K562 (cell line): ENCODE results near the gene SLC34A3. TPM values are rescaled to one million over a fixed set of nuclear protein-coding genes. Genes with fewer than 3 reads are reported as not detected.
A peak's percentile ranks its signal among the peaks of the same experiment; 100 is the strongest.

ENCODE experiments used
- ATAC-seq: fragments of 200-7000 bp; cut with Tn5 transposase; 3 replicates; pipeline ENCODE4 v1.9.1; 2020; ENCODE audit warnings: moderate library complexity
- BruUV-seq: library from RNA; stranded (reverse); fragments of 400-500 nt; replicated peaks from 2 replicates; lab custom pipeline; 2021; lab: Mats Ljungman, UMichigan
- CTCF ChIA-PET: fragments of 300-600 bp; formaldehyde crosslinking; extraction: SDS; loops from one replicate; lab custom pipeline; 2021; ENCODE audit warnings: low intra/inter-chr PET ratio; lab: Yijun Ruan, JAX
- POLR2A ChIA-PET: fragments of 300-600, 350-650 bp; sonication (Branson Sonifier 250); formaldehyde crosslinking; extraction: SDS; loops from one replicate; lab custom pipeline; 2021; ENCODE audit warnings: antibody characterized with exemption, inconsistent platforms; lab: Yijun Ruan, JAX
- DNase-seq, 4 experiments: peaks; one replicate each; pipeline versions ENCODE4 v3.0.0 to v3.0.0-alpha.2; 2011 to 2018; ENCODE audit warnings: low spot score in 3 of 4, mixed read lengths in 3 of 4; ENCODE audit errors: extremely low read depth in 1 of 4
- FAIRE-seq: peaks from 2 replicates; lab custom pipeline; 2011; peaks lifted over from hg19 to GRCh38; lab: Jason Lieb, UNC
- H2AFZ ChIP-seq: 2 replicates; pipeline ENCODE4 v1.6.0; 2011; ENCODE audit warnings: low read depth, low read length, control low read depth, inconsistent platforms
- H3K27ac ChIP-seq: fragments of 200-600 bp; 3 replicates; pipeline ENCODE4 v1.8.0; 2011; ENCODE audit warnings: low read depth, mild to moderate bottlenecking, control low read depth, inconsistent platforms, low read length, moderate library complexity, mixed read lengths; ENCODE audit errors: extremely low read depth
- H3K27me3 ChIP-seq, 2 experiments: fragments of 300-600 bp in 1 of 2; 2 replicates in 1 of 2; 3 replicates in 1 of 2; pipeline versions ENCODE4 v1.6.0 to v1.8.0; 2011; ENCODE audit warnings: inconsistent platforms in 2 of 2, low read length in 2 of 2, mild to moderate bottlenecking in 1 of 2, mixed read lengths in 1 of 2, moderate library complexity in 1 of 2; ENCODE audit not compliant: control insufficient read depth in 2 of 2, insufficient read depth in 2 of 2
- H3K36me3 ChIP-seq: fragments of 300-600 bp; 3 replicates; pipeline ENCODE4 v1.8.0; 2011; ENCODE audit warnings: mild to moderate bottlenecking, low read length, inconsistent platforms; ENCODE audit not compliant: control insufficient read depth, insufficient read depth
- H3K4me1 ChIP-seq, 2 experiments: fragments of 200-600 bp in 1 of 2; replicated peaks in 1 of 2; 2 replicates in 1 of 2; 3 replicates in 1 of 2; pipeline versions ENCODE4 v1.5.1 to v1.8.0; 2011; ENCODE audit warnings: inconsistent platforms in 2 of 2, low read length in 2 of 2, mild to moderate bottlenecking in 1 of 2, mixed read lengths in 1 of 2, moderate library complexity in 1 of 2; ENCODE audit not compliant: control insufficient read depth in 2 of 2, insufficient read depth in 2 of 2
- H3K4me2 ChIP-seq: 2 replicates; pipeline ENCODE4 v1.6.1; 2011; ENCODE audit warnings: low read length, control low read depth, inconsistent platforms, mixed read lengths; ENCODE audit not compliant: insufficient read depth
- H3K4me3 ChIP-seq: fragments of 200-600 bp; sonication (generic), shearing (Covaris generic); 2 replicates; pipeline ENCODE4 v1.5.1; 2016; ENCODE audit warnings: control low read depth, inconsistent platforms
- H3K79me2 ChIP-seq: fragments of 200-600 bp; 3 replicates; pipeline ENCODE4 v1.8.0; 2011; ENCODE audit warnings: low read length, inconsistent platforms; ENCODE audit not compliant: control insufficient read depth, insufficient read depth
- H3K9ac ChIP-seq, 2 experiments: 2 replicates each; pipeline versions ENCODE4 v1.6.0 to v1.6.1; 2011; ENCODE audit warnings: low read depth in 2 of 2, low read length in 2 of 2, control low read depth in 1 of 2, inconsistent platforms in 1 of 2, mild to moderate bottlenecking in 1 of 2, mixed read lengths in 1 of 2; ENCODE audit not compliant: insufficient read depth in 1 of 2
- H3K9me1 ChIP-seq: one replicate; pipeline ENCODE4 v1.6.0; 2011; ENCODE audit warnings: inconsistent platforms, mild to moderate bottlenecking, low read length, moderate library complexity; ENCODE audit not compliant: control insufficient read depth, insufficient read depth
- H3K9me3 ChIP-seq: replicated peaks from 2 replicates; pipeline ENCODE4 v1.5.1; 2011; ENCODE audit warnings: low read depth, low read length, inconsistent platforms; ENCODE audit not compliant: control insufficient read depth, insufficient read depth
- H4K20me1 ChIP-seq: replicated peaks from 2 replicates; pipeline ENCODE4 v1.6.1; 2011; ENCODE audit warnings: low read length, inconsistent platforms, mixed read lengths; ENCODE audit not compliant: control insufficient read depth, insufficient read depth
- CSDE1 ChIP-seq, 2 experiments: fragments of 450-650 bp; IDR thresholded peaks; 2 replicates each; pipeline ENCODE4 v1.6.1; 2016; ENCODE audit warnings: mild to moderate bottlenecking in 1 of 2
- FOXP1 ChIP-seq: sonication (generic); formaldehyde crosslinking; IDR thresholded peaks from 2 replicates; pipeline ENCODE4 v1.8.0; 2022; ENCODE audit warnings: mild to moderate bottlenecking, missing genetic modification reagents
- NFXL1 ChIP-seq: fragments of 450-650 bp; formaldehyde crosslinking; IDR thresholded peaks from 2 replicates; pipeline ENCODE4 v1.4.0; 2021; ENCODE audit warnings: mild to moderate bottlenecking
- PRPF4 ChIP-seq: fragments of 200-400 bp; formaldehyde crosslinking; IDR thresholded peaks from one replicate; pipeline ENCODE4 v1.6.1; 2017; ENCODE audit warnings: low read length, low read depth, mild to moderate bottlenecking; ENCODE audit not compliant: insufficient read depth, poor library complexity, severe bottlenecking
- SP1 ChIP-seq: sonication (generic); formaldehyde crosslinking; IDR thresholded peaks from 2 replicates; pipeline ENCODE4 v1.8.1; 2022; ENCODE audit warnings: mild to moderate bottlenecking, missing genetic modification reagents
- TCF7L2 ChIP-seq: fragments of 150-350 bp; IDR thresholded peaks from 2 replicates; pipeline ENCODE4 v1.6.1; 2016; ENCODE audit warnings: low read depth, mild to moderate bottlenecking, low read length, moderate library complexity
- TSC22D4 ChIP-seq: fragments of 450-650 bp; IDR thresholded peaks from 2 replicates; pipeline ENCODE4 v1.6.1; 2016; ENCODE audit warnings: missing genetic modification characterization, missing biosample characterization, control low read depth
- WGBS: fragments of 100-300 bp; shearing (Covaris generic); methylation state at CpG from one replicate; pipeline ENCODE4 v1.1.6; 2016; ENCODE audit warnings: low coverage, mixed read lengths; ENCODE audit not compliant: insufficient coverage; ENCODE audit errors: missing lambda C conversion rate; 5-methylcytosine and 5-hydroxymethylcytosine counted together
- in situ Hi-C: fragments of 300-500 bp; cut with MboI; formaldehyde crosslinking; loops from 4 replicates; pipeline ENCODE4 v1.15.0; 2018; ENCODE audit warnings: inconsistent platforms, mixed read lengths
- intact Hi-C: fragments of 100-400 bp; cut with micrococcal nuclease; formaldehyde crosslinking; loops from 2 replicates; pipeline ENCODE4 v1.14.2; 2022
- polyA plus RNA-seq, 8 experiments: library from polyadenylated mRNA; depleted of rRNA in 4 of 8; stranded (reverse) in 5 of 8; unstranded in 3 of 8; fragments of >200 nt; fragmentation: Nextera tagmentation in 2 of 8; fragmentation: Illumina TruSeq in 1 of 8; extraction: Ambion mirVana in 2 of 8; extraction: Trizol in 1 of 8; gene quantifications; 2 replicates each; pipeline versions ENCODE4 v1.2.1 to v1.2.3, GENCODE V29; 2011 to 2014; ENCODE audit warnings: inconsistent platforms in 1 of 8, missing spikeins in 1 of 8
- total RNA-seq, 7 experiments: library from RNA; depleted of rRNA in 6 of 7; stranded (reverse); fragments of >200 nt in 6 of 7; fragmentation: Illumina TruSeq in 2 of 7; extraction: Trizol in 2 of 7; gene quantifications; 2 replicates each; pipeline versions ENCODE4 v1.2.1 to v1.2.3, GENCODE V29; 2011 to 2021; ENCODE audit warnings: low replicate concordance in 1 of 7

Gene SLC34A3
- total and polyA plus RNA-seq, 9 of the 15 experiments (the other 6 are each of a cell fraction or from before 2014, with no cell fraction given), result not detected

- ATAC-seq, result no peak
- H3K4me1 ChIP-seq, result peaks cover 25 to 73% of the 10 kb centered on the region in 2 experiments
- H3K9me3 ChIP-seq, result no peaks in the 10 kb centered on the region
- peaks cover 18% of the 10 kb centered on the region; the same call in 2 of the 3 replicates for H3K79me2 ChIP-seq
- H3K9ac ChIP-seq, result no peak overlapping the region; a peak in 1 of 4 replicates
- peaks cover 43% of the 10 kb centered on the region; the same call in 2 of the 3 replicates for H3K36me3 ChIP-seq
- no TSS peak for BruUV-seq
- DNase-seq, result no peak
- H2AFZ ChIP-seq, result no peak overlapping the region
- no peak overlapping the region for H3K4me2 ChIP-seq
- intact Hi-C loops (no loop called here), in situ Hi-C loops (no loop called here)
- no peak overlapping the region for H3K27ac ChIP-seq
- TF ChIP-seq NFXL1 (CRISPR knock-in tag) (no peak), TSC22D4 (tag) (no peak), CSDE1 (IDR thresholded peaks at IDR 0.05) (no peak), TCF7L2 (no peak), SP1 (CRISPR knock-in tag) (0 out of 2 replicates have a peak, but pooled peaks have one; percentile 21), PRPF4 (no peak), FOXP1 (no peak)
- H3K27me3 ChIP-seq, result no peaks in the 10 kb centered on the region
- no peaks in the 10 kb centered on the region for H3K9me1 ChIP-seq
- 84% methylated on average over 18 of the region's 19 CpGs for WGBS
- peaks cover 3% of the 10 kb centered on the region; the same call in 1 of the 2 replicates for H4K20me1 ChIP-seq
- no peak for FAIRE-seq
- ChIA-PET POLR2A (interaction anchor here (0.7 to 1.2 kb wide), 3 partner anchors 26 to 31 kb away, joined by 3 to 4 read pairs (median 3); partner anchors contain the start of gene TUBB4B), CTCF (no interaction called here)
- no peak overlapping the region for H3K4me3 ChIP-seq
Measured at GRCh38 chr9:137214620-137215019, 16.1 kb upstream of the SLC34A3 start.
